GM12878 (cell line): ENCODE measurements around the gene SIPA1. TPM values are rescaled to one million over a fixed set of nuclear protein-coding genes. Genes with fewer than 3 reads are reported as not detected.

ENCODE experiments used
- ATAC-seq: fragments of 200-7000 bp; cut with Tn5 transposase; 3 replicates; pipeline ENCODE4 v1.9.1; 2020; ENCODE audit warnings: mild to moderate bottlenecking, moderate library complexity
- BruUV-seq: library from RNA; stranded (reverse); fragments of 400-500 nt; replicated peaks from 2 replicates; lab custom pipeline; 2021; lab: Mats Ljungman, UMichigan
- CTCF ChIA-PET: fragments of 300-600 bp; sonication (Branson Sonifier 250); formaldehyde crosslinking; extraction: SDS; loops from one replicate; lab custom pipeline; 2021; ENCODE audit warnings: inconsistent platforms; lab: Yijun Ruan, JAX
- POLR2A ChIA-PET: fragments of 350-600 bp; formaldehyde crosslinking; extraction: SDS; loops from one replicate; lab custom pipeline; 2021; ENCODE audit warnings: inconsistent platforms; lab: Charles Lee
- RAD21 ChIA-PET: fragments of 300-600 bp; sonication (Branson Sonifier 250); formaldehyde crosslinking; loops from one replicate; lab custom pipeline; 2023; ENCODE audit warnings: antibody characterized with exemption; ENCODE audit not compliant: unreplicated experiment; lab: Charles Lee
- SMC1A ChIA-PET: fragments of 300-600 bp; sonication (Branson Sonifier 250); formaldehyde crosslinking; loops from one replicate; lab custom pipeline; 2023; ENCODE audit not compliant: unreplicated experiment, uncharacterized antibody; lab: Charles Lee
- DNase-seq: peaks from one replicate; pipeline ENCODE4 v3.0.0-alpha.2; 2011; ENCODE audit warnings: low read depth, low spot score
- FAIRE-seq: peaks from 3 replicates; lab custom pipeline; 2011; peaks lifted over from hg19 to GRCh38; lab: Jason Lieb, UNC
- H2AFZ ChIP-seq: 2 replicates; pipeline ENCODE4 v1.6.0; 2011; ENCODE audit warnings: low read depth, low read length, control low read depth; ENCODE audit not compliant: control insufficient read depth
- H3K27ac ChIP-seq: 2 replicates; pipeline ENCODE4 v1.5.1; 2011; ENCODE audit warnings: control low read depth; ENCODE audit not compliant: control insufficient read depth, insufficient read depth
- H3K27me3 ChIP-seq, 2 experiments: replicated peaks in 1 of 2; 2 replicates each; pipeline versions ENCODE4 v1.6.0 to v1.6.1; 2011; ENCODE audit warnings: low read length in 1 of 2; ENCODE audit not compliant: control insufficient read depth in 2 of 2, insufficient read depth in 2 of 2
- H3K36me3 ChIP-seq, 2 experiments: 2 replicates each; pipeline ENCODE4 v1.5.1; 2011; ENCODE audit warnings: low read length in 1 of 2; ENCODE audit not compliant: control insufficient read depth in 2 of 2, insufficient read depth in 2 of 2
- H3K4me1 ChIP-seq: 2 replicates; pipeline ENCODE4 v1.6.1; 2011; ENCODE audit warnings: mild to moderate bottlenecking, low read length, moderate library complexity, mixed read lengths; ENCODE audit not compliant: control insufficient read depth, insufficient read depth
- H3K4me2 ChIP-seq: 2 replicates; pipeline ENCODE4 v1.6.0; 2011; ENCODE audit warnings: control low read depth; ENCODE audit not compliant: control insufficient read depth, insufficient read depth
- H3K4me3 ChIP-seq: fragments of 200-600 bp; sonication (generic); 2 replicates; pipeline ENCODE4 v1.5.1; 2016
- H3K79me2 ChIP-seq: 2 replicates; pipeline ENCODE4 v1.6.0; 2011; ENCODE audit warnings: low read length; ENCODE audit not compliant: control insufficient read depth, insufficient read depth
- H3K9ac ChIP-seq: 2 replicates; pipeline ENCODE4 v1.8.0; 2011; ENCODE audit warnings: low read length, control low read depth, mixed read lengths; ENCODE audit not compliant: control insufficient read depth, insufficient read depth
- H3K9me3 ChIP-seq: replicated peaks from 3 replicates; pipeline ENCODE4 v1.5.1; 2011; ENCODE audit warnings: mild to moderate bottlenecking, low read length; ENCODE audit not compliant: control insufficient read depth, insufficient read depth
- H4K20me1 ChIP-seq: 2 replicates; pipeline ENCODE4 v1.6.0; 2011; ENCODE audit not compliant: control insufficient read depth, insufficient read depth
- BCLAF1 ChIP-seq: fragments of 450-650 bp; IDR thresholded peaks from 2 replicates; pipeline ENCODE4 v1.6.1; 2017; ENCODE audit warnings: antibody characterized with exemption, mild to moderate bottlenecking, moderate library complexity
- BRCA1 ChIP-seq: IDR thresholded peaks from 2 replicates; pipeline ENCODE4 v1.6.1; 2011; ENCODE audit warnings: low read depth, low read length, improper control_type of control experiment
- FOXM1 ChIP-seq: IDR thresholded peaks from 2 replicates; pipeline ENCODE4 v1.6.1; 2012; ENCODE audit warnings: low read depth, mild to moderate bottlenecking, inconsistent platforms, low read length, moderate library complexity
- HDAC6 ChIP-seq: fragments of 200-600 bp; sonication (generic); IDR thresholded peaks from one replicate; pipeline ENCODE4 v1.8.0; 2017; ENCODE audit warnings: antibody characterized with exemption; ENCODE audit not compliant: unreplicated experiment
- MEF2B ChIP-seq: fragments of 450-650 bp; IDR thresholded peaks from 2 replicates; pipeline ENCODE4 v1.6.1; 2018; ENCODE audit warnings: mild to moderate bottlenecking, moderate library complexity; ENCODE audit not compliant: partially characterized antibody, poor library complexity, severe bottlenecking
- MLLT1 ChIP-seq: fragments of 450-650 bp; IDR thresholded peaks from 2 replicates; pipeline ENCODE4 v1.6.1; 2016; ENCODE audit warnings: mild to moderate bottlenecking
- MTA3 ChIP-seq: IDR thresholded peaks from 2 replicates; pipeline ENCODE4 v1.6.1; 2012; ENCODE audit warnings: low read length, inconsistent platforms, borderline replicate concordance
- NR2F1 ChIP-seq: fragments of 450-650 bp; conservative IDR thresholded peaks from 2 replicates; pipeline ENCODE4 v1.6.1; 2017; ENCODE audit warnings: mild to moderate bottlenecking
- PAX8 ChIP-seq: fragments of 450-650 bp; IDR thresholded peaks from 2 replicates; pipeline ENCODE4 v1.6.1; 2017; ENCODE audit warnings: mild to moderate bottlenecking, moderate library complexity
- PML ChIP-seq: IDR thresholded peaks from 2 replicates; pipeline ENCODE4 v1.6.1; 2012; ENCODE audit warnings: low read length, inconsistent platforms
- RAD21 ChIP-seq: IDR thresholded peaks from 2 replicates; pipeline ENCODE4 v1.6.1; 2011; ENCODE audit warnings: mild to moderate bottlenecking, low read depth, low read length, moderate library complexity; ENCODE audit not compliant: insufficient read depth
- TBL1XR1 ChIP-seq: IDR thresholded peaks from 2 replicates; pipeline ENCODE4 v1.6.1; 2012; ENCODE audit warnings: low read depth, low read length, improper control_type of control experiment
- TCF12 ChIP-seq: IDR thresholded peaks from 2 replicates; pipeline ENCODE4 v1.6.1; 2011; ENCODE audit warnings: low read depth, mild to moderate bottlenecking, low read length
- USF1 ChIP-seq: IDR thresholded peaks from 2 replicates; pipeline ENCODE4 v1.6.1; 2011; ENCODE audit warnings: borderline replicate concordance, low read depth, mild to moderate bottlenecking, moderate library complexity, mixed read lengths, low read length; ENCODE audit not compliant: insufficient read depth; ENCODE audit errors: extremely low read length
- ZNF207 ChIP-seq: fragments of 450-650 bp; IDR thresholded peaks from 2 replicates; pipeline ENCODE4 v1.6.1; 2014; ENCODE audit warnings: antibody characterized with exemption, mild to moderate bottlenecking, borderline replicate concordance
- WGBS: methylation state at CpG from one replicate; pipeline ENCODE4 v1.1.6; 2016; ENCODE audit warnings: low lambda C conversion rate; ENCODE audit not compliant: insufficient replicate concordance, insufficient coverage; ENCODE audit errors: missing lambda C conversion rate; 5-methylcytosine and 5-hydroxymethylcytosine counted together
- in situ Hi-C: fragments of 300-500 bp; cut with MboI; formaldehyde crosslinking; loops from 9 replicates; pipeline ENCODE4 v1.14.3; 2018; ENCODE audit warnings: mixed read lengths
- intact Hi-C: fragments of 100-400 bp; cut with micrococcal nuclease; formaldehyde crosslinking; loops from one replicate; pipeline ENCODE4 v1.14.2; 2022; ENCODE audit not compliant: unreplicated experiment
- polyA plus RNA-seq, 11 experiments: library from polyadenylated mRNA; depleted of rRNA in 4 of 11; unstranded in 6 of 11; stranded (reverse) in 5 of 11; fragments of >200 nt; fragmentation: Nextera tagmentation in 4 of 11; fragmentation: Illumina TruSeq in 1 of 11; extraction: Ambion mirVana in 4 of 11; extraction: Trizol in 1 of 11; gene quantifications; 1 replicate in 1 of 11; 2 replicates in 10 of 11; pipeline versions ENCODE4 v1.2.1 to v1.2.3, GENCODE V29; 2011 to 2016; ENCODE audit warnings: inconsistent platforms in 2 of 11, missing spikeins in 2 of 11, low read depth in 1 of 11
- total RNA-seq, 4 experiments: library from RNA; depleted of rRNA in 3 of 4; stranded (reverse); fragments of >200 nt in 3 of 4; fragmentation: Illumina TruSeq in 1 of 4; extraction: Trizol in 1 of 4; gene quantifications; 2 replicates each; pipeline versions ENCODE4 v1.2.1 to v1.2.3, GENCODE V29; 2013 to 2021

The SIPA1 gene
- total and polyA plus RNA-seq, 10 of the 15 experiments (the other 5 are each of a cell fraction or from before 2014, with no cell fraction given): 1.0 to 139 (median 33.4) TPM

- H3K79me2 ChIP-seq: no peaks in the 10 kb centered on the region
- no peak for FAIRE-seq
- ChIA-PET RAD21 (interaction anchor here (0.5 to 0.7 kb wide), 2 partner anchors 28 to 460 kb away, joined by 3 read pairs; no protein-coding TSS in a partner anchor), POLR2A (interaction anchor here (0.6 to 1.4 kb wide), 6 partner anchors 9 to 34 kb away, joined by 3 to 5 read pairs (median 3); partner anchors contain the start of genes PCNX3 and ZNRD2), CTCF (interaction anchor here (0.6 to 1.5 kb wide), 5 partner anchors 9 to 275 kb away, joined by 3 to 8 read pairs (median 4); partner anchors contain the start of genes KCNK7 and PCNX3), SMC1A (interaction anchor here (1.9 kb wide), 1 partner anchor 11 kb away, joined by 6 read pairs; no protein-coding TSS in a partner anchor)
- H3K4me1 ChIP-seq: no peaks in the 10 kb centered on the region
- intact Hi-C loops (no loop called here), in situ Hi-C loops (no loop called here)
- H3K36me3 ChIP-seq: peaks cover 18 to 28% of the 10 kb centered on the region in 2 experiments; a peak in 3 of 4 replicates
- BruUV-seq: no TSS peak
- H3K9me3 ChIP-seq: no peaks in the 10 kb centered on the region
- H3K4me3 ChIP-seq: no peak overlapping the region
- H3K9ac ChIP-seq: no peak overlapping the region
- 100% methylated on average over 1 of the region's 1 CpG for WGBS
- no peak for ATAC-seq
- no peak overlapping the region for H3K27ac ChIP-seq
- no peak overlapping the region for H3K4me2 ChIP-seq
- H3K27me3 ChIP-seq: no peaks in the 10 kb centered on the region
- no peaks in the 10 kb centered on the region for H4K20me1 ChIP-seq
- no peak overlapping the region for H2AFZ ChIP-seq
- DNase-seq: no peak
- TF ChIP-seq TBL1XR1 (no peak), MLLT1 (no peak), TCF12 (no peak), FOXM1 (no peak), NR2F1 (no peak), MTA3 (no peak), BCLAF1 (no peak), ZNF207 (no peak), RAD21 (no peak), USF1 (no peak), BRCA1 (no peak), PML (no peak), MEF2B (no peak), PAX8 (no peak), HDAC6 (no peak)
Observed at GRCh38 chr11:65604258-65604657, 33.6 kb upstream of the SIPA1 start.
